HepG2 (cell line): ENCODE results near the gene TARBP2. TPM values are rescaled to one million over a fixed set of nuclear protein-coding genes. Genes with fewer than 3 reads are reported as not detected.

Experiments used
- AGO1 ChIP-seq: fragments of 200-400 bp; formaldehyde crosslinking; IDR thresholded peaks from 2 replicates; pipeline ENCODE4 v1.6.1; 2017; ENCODE audit warnings: mild to moderate bottlenecking, low read depth, low read length, moderate library complexity; ENCODE audit not compliant: poor library complexity, severe bottlenecking
- BRF2 ChIP-seq: sonication (generic); formaldehyde crosslinking; IDR thresholded peaks from 2 replicates; pipeline ENCODE4 v1.8.1; 2022; ENCODE audit warnings: mild to moderate bottlenecking, missing genetic modification reagents
- CBFB ChIP-seq: sonication (generic); formaldehyde crosslinking; IDR thresholded peaks from 2 replicates; pipeline ENCODE4 v1.4.0; 2020; ENCODE audit warnings: missing genetic modification reagents
- GATAD1 ChIP-seq: IDR thresholded peaks from 2 replicates; pipeline ENCODE4 v1.6.1; 2016; ENCODE audit warnings: missing genetic modification reagents, missing compliant biosample characterization
- HES4 ChIP-seq: sonication (generic); formaldehyde crosslinking; IDR thresholded peaks from 2 replicates; pipeline ENCODE4 v1.9.0; 2021; ENCODE audit warnings: mild to moderate bottlenecking, missing genetic modification reagents, borderline replicate concordance
- HMGXB4 ChIP-seq, 2 experiments: sonication (generic) in 1 of 2; formaldehyde crosslinking in 1 of 2; IDR thresholded peaks; 2 replicates each; pipeline versions ENCODE4 v1.4.0 to v1.6.1; 2018 to 2020; ENCODE audit warnings: missing genetic modification reagents in 2 of 2, borderline replicate concordance in 1 of 2, low read depth in 1 of 2, mild to moderate bottlenecking in 1 of 2, missing biosample characterization in 1 of 2
- NR1H2 ChIP-seq: sonication (generic); formaldehyde crosslinking; IDR thresholded peaks from 2 replicates; pipeline ENCODE4 v1.8.1; 2022; ENCODE audit warnings: low read depth, missing genetic modification reagents, borderline replicate concordance
- PHF20 ChIP-seq: sonication (generic); formaldehyde crosslinking; IDR thresholded peaks from 2 replicates; pipeline ENCODE4 v1.5.0; 2020; ENCODE audit warnings: mild to moderate bottlenecking, missing genetic modification reagents
- PITX1 ChIP-seq: sonication (generic); formaldehyde crosslinking; IDR thresholded peaks from 2 replicates; pipeline ENCODE4 v1.5.1; 2020; ENCODE audit warnings: mild to moderate bottlenecking, missing genetic modification reagents
- POGZ ChIP-seq: sonication (generic); formaldehyde crosslinking; IDR thresholded peaks from 2 replicates; pipeline ENCODE4 v1.4.0; 2020; ENCODE audit warnings: mild to moderate bottlenecking, missing genetic modification reagents
- PTBP1 ChIP-seq: fragments of 200-400 bp; formaldehyde crosslinking; IDR thresholded peaks from 2 replicates; pipeline ENCODE4 v1.6.1; 2018; ENCODE audit warnings: low read length, low read depth; ENCODE audit not compliant: poor library complexity, severe bottlenecking
- SAP130 ChIP-seq: IDR thresholded peaks from 2 replicates; pipeline ENCODE4 v1.6.1; 2016; ENCODE audit warnings: low read depth
- SP5 ChIP-seq: IDR thresholded peaks from 2 replicates; pipeline ENCODE4 v1.6.1; 2016; ENCODE audit warnings: low read depth, borderline replicate concordance
- XRCC5 ChIP-seq: fragments of 200-400 bp; formaldehyde crosslinking; optimal IDR thresholded peaks from 2 replicates; pipeline ENCODE3; 2017; ENCODE audit warnings: mild to moderate bottlenecking, low read length
- YEATS4 ChIP-seq: sonication (generic); formaldehyde crosslinking; IDR thresholded peaks from 2 replicates; pipeline ENCODE4 v1.4.0; 2020; ENCODE audit warnings: missing genetic modification reagents, borderline replicate concordance
- ZBTB1 ChIP-seq: sonication (generic); formaldehyde crosslinking; IDR thresholded peaks from 2 replicates; pipeline ENCODE4 v1.4.0; 2020; ENCODE audit warnings: missing genetic modification reagents, borderline replicate concordance
- ZFP36 ChIP-seq: fragments of 150-350 bp; IDR thresholded peaks from 2 replicates; pipeline ENCODE4 v1.6.1; 2018; ENCODE audit warnings: borderline replicate concordance, low read length, low read depth; ENCODE audit not compliant: partially characterized antibody
- ZFP41 ChIP-seq: sonication (generic); formaldehyde crosslinking; IDR thresholded peaks from 2 replicates; pipeline ENCODE4 v1.4.0; 2020; ENCODE audit warnings: mild to moderate bottlenecking, missing genetic modification reagents, borderline replicate concordance
- ZGPAT ChIP-seq: IDR thresholded peaks from 2 replicates; pipeline ENCODE4 v1.6.1; 2016; ENCODE audit warnings: mild to moderate bottlenecking
- ZNF225 ChIP-seq: sonication (generic); formaldehyde crosslinking; IDR thresholded peaks from 2 replicates; pipeline ENCODE4 v1.4.0; 2020; ENCODE audit warnings: mild to moderate bottlenecking, missing genetic modification reagents
- ZNF263 ChIP-seq: sonication (generic); formaldehyde crosslinking; IDR thresholded peaks from 2 replicates; pipeline ENCODE4 v1.4.0; 2020; ENCODE audit warnings: missing genetic modification reagents
- ZNF331 ChIP-seq: sonication (generic); formaldehyde crosslinking; IDR thresholded peaks from 2 replicates; pipeline ENCODE4 v1.4.0; 2020; ENCODE audit warnings: missing genetic modification reagents
- ZNF354B ChIP-seq: sonication (generic); formaldehyde crosslinking; IDR thresholded peaks from 2 replicates; pipeline ENCODE4 v1.8.0; 2022; ENCODE audit warnings: mild to moderate bottlenecking, missing genetic modification reagents
- ZNF431 ChIP-seq: sonication (generic); formaldehyde crosslinking; IDR thresholded peaks from 2 replicates; pipeline ENCODE4 v1.9.0; 2022; ENCODE audit warnings: missing genetic modification reagents, low read depth, mild to moderate bottlenecking, borderline replicate concordance
- ZNF576 ChIP-seq: sonication (generic); formaldehyde crosslinking; IDR thresholded peaks from 2 replicates; pipeline ENCODE4 v1.4.0; 2020; ENCODE audit warnings: mild to moderate bottlenecking, missing genetic modification reagents
- ZNF792 ChIP-seq: IDR thresholded peaks from 2 replicates; pipeline ENCODE4 v1.6.1; 2016
- ZNF883 ChIP-seq: sonication (generic); formaldehyde crosslinking; IDR thresholded peaks from 2 replicates; pipeline ENCODE4 v1.5.1; 2020; ENCODE audit warnings: mild to moderate bottlenecking, missing genetic modification reagents; ENCODE audit errors: not compliant biosample characterization
- polyA plus RNA-seq, 8 experiments: library from polyadenylated mRNA; depleted of rRNA in 3 of 8; stranded (reverse) in 7 of 8; unstranded in 1 of 8; fragments of >200 nt; fragmentation: Illumina TruSeq in 4 of 8; extraction: Trizol in 4 of 8; gene quantifications; 2 replicates each; pipeline versions ENCODE4 v1.2.1 to v1.2.3, GENCODE V29; 2011 to 2016; ENCODE audit warnings: low read depth in 4 of 8, missing spikeins in 1 of 8, mixed read lengths in 1 of 8; ENCODE audit not compliant: insufficient read depth in 1 of 8
- total RNA-seq, 5 experiments: library from RNA; depleted of rRNA; stranded (reverse); fragments of >200 nt; fragmentation: Illumina TruSeq; extraction: Trizol; gene quantifications; 2 replicates each; pipeline ENCODE4 v1.2.3, GENCODE V29; 2016; ENCODE audit warnings: low read depth in 1 of 5

TARBP2 gene
- total and polyA plus RNA-seq, 2 of the 13 experiments (the other 11 are each of a cell fraction or from before 2014, with no cell fraction given) = 47.0 to 55.5 TPM

GRCh38 chr12:53508534-53509170 lies 7.6 kb downstream of the TARBP2 start (continued):
- no peak for TF ChIP-seq CBFB (CRISPR knock-in tag)
- no peak for TF ChIP-seq PTBP1
- TF ChIP-seq ZNF331 (CRISPR knock-in tag) = no peak
- peak; percentile 43; the same call in 1 of the 2 replicates for TF ChIP-seq ZNF263 (CRISPR knock-in tag)
- no peak for TF ChIP-seq ZBTB1
- no peak for TF ChIP-seq BRF2
- no peak for TF ChIP-seq NR1H2 (CRISPR knock-in tag)
- TF ChIP-seq SAP130 (CRISPR knock-in tag) = peak; percentile 40; the same call in 1 of the 2 replicates
- no peak for TF ChIP-seq YEATS4 (CRISPR knock-in tag)
- peak; percentile 81 for TF ChIP-seq XRCC5
- no peak for TF ChIP-seq SP5
- no peak for TF ChIP-seq ZNF354B (CRISPR knock-in tag)
- TF ChIP-seq HMGXB4 (CRISPR knock-in tag; IDR thresholded peaks at IDR 0.05; ENCODE audit: borderline replicate concordance in 1 of 2, low read depth in 1 of 2) = peak in 1 of 2 experiments; percentile 47; a peak in 1 of 4 replicates
- TF ChIP-seq ZGPAT (CRISPR knock-in tag) = no peak
- TF ChIP-seq ZNF431 (CRISPR knock-in tag) = no peak
- 0 out of 2 replicates have a peak, but pooled peaks have one; percentile 25 for TF ChIP-seq PHF20 (CRISPR knock-in tag)
- no peak for TF ChIP-seq ZNF792 (CRISPR knock-in tag)
- TF ChIP-seq ZNF225 (CRISPR knock-in tag) = no peak
- TF ChIP-seq AGO1 = no peak
- no peak for TF ChIP-seq ZNF576 (CRISPR knock-in tag)
- TF ChIP-seq POGZ = no peak
- 0 out of 2 replicates have a peak, but pooled peaks have one; percentile 38 for TF ChIP-seq GATAD1 (CRISPR knock-in tag)
- no peak for TF ChIP-seq ZFP41 (CRISPR knock-in tag)
- TF ChIP-seq PITX1 (CRISPR knock-in tag) = no peak
- TF ChIP-seq HES4 (CRISPR knock-in tag) = no peak
- no peak for TF ChIP-seq ZFP36
- TF ChIP-seq ZNF883 (CRISPR knock-in tag) = no peak
